RCC 7860 (cell line): Measurements from ENCODE around the gene RNF26.

Source experiments
- DNase-seq: peaks from one replicate; pipeline ENCODE4 v3.0.0-alpha.2; 2015; ENCODE audit warnings: low spot score
- FAIRE-seq: peaks from 2 replicates; lab custom pipeline; 2012; peaks lifted over from hg19 to GRCh38; lab: Jason Lieb, UNC

Gene RNF26

DNA sequence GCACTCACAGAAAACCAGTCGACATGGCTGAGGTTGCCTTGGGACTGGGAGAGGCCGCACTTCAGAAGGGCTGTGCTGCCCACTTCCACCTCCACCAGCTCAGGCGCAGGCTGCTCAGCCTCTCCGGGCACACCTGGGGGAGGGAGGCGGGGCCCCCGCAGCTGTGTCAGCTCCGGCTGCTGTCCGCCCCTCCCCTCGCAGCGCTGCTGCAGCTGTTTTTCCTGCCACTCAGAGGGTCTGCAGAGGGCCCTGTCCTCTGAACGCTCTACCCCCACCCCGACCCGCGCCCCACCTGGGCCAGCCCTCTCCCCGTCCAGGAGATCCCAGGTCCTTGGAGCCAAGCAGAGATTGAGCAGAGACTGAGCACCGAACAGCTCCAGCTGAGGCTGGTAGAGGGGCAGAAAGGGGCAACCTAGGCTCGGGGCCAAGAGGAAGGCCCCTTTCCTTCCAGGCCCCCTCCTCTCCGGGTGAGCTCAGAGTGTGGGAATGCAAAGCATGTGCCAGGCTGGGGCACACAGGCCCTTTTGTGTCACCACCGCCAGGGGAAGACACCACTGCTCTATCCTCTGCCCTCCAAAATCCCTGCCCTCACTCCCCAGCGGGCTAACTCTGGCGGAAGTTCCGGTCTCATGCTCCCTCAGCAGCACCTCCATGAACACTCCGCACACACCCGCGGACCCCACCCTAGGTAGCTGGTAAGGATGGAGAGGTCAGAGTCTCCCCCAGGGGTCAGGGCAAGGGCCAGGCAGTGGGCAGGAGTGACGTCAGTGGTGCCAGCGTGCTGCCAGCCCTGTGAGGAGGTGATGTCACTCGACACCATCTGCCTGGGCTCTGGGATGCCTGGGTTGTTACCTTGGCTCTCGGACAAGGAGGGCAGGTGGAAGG, 19.0 kb upstream of the RNF26 start:
- FAIRE-seq, result no peak

DNA sequence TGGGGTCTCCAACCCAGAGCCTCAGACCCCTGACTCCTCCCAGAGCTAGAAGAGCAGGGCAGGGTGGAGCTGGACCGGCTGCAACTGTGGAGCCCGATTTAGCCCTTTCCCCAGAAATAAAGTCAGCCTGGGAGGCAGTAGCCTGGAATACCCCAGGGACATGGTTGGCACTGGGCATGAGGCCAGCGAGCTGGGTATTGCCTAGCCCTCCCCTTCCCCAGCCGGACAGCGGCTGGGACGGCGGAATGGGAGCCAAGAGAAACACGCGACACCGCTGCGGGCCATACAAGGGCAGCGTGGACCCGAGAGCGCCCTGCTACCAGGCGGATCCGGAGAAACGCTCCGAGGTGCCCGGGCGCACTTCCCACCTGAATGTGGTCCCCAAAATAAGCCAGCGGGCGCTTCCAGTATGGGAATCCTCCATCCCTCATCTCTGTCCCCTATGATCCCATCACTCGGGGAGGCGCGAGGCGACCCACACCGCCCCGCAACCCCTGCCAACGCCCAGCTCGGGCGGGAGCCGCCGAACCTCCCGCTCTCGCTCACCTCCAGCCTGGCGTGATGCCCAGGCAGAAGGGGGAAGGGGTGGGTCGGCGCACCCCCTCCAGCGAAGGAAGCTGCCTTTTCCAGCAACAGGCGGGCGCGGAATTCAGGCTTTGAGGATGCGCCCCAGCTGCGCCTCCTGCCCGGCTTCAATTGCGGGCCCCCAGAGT, 18.2 kb upstream of the RNF26 start:
- no peak for FAIRE-seq
- DNase-seq, result no peak

More for the DNA sequence above, 19.0 kb upstream of the RNF26 start:
- peak; percentile 47 for DNase-seq

DNA sequence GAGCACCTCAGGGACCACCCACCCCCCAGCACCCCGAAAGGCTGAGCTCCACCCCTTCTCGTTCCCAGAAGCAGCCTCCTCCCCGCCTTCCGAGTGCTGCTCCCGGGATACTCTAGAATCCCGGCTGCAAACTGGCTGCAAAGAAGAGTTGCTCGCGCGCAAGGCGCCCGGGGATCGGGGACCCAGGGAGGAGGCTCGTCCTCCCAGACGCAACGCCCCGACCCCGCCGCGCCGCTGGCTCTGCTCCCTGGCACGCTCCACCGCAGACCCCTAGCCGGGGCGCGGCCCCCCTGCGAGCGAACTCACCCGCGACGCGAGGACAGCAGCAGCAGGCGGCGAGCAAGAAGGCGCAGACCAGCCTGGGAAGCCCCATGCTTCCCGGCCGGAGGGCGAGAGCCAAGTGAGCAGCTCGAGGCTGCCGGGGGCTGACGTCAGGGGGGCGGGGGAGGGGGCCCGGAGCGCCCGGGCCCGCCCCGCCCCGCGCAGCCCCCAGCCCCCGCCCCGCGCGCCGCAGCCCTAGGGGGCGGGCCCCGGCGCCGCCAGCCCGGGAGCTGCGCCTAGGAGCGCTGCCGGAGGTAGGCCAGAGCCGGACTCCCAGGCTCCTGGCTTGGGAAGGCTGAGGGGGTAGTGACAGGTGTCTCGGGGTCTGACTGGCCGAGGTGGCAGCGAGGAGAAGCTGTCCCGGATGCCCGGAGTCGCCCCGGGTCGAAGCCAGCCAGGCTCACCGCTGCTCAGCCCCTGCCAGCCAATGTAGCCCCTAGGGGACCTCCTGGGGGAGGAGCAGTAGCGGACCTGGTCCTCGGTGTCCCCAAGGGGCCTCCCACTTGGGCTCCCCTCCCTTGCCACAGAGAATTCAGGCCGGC, 17.4 kb upstream of the RNF26 start, which contains the start of gene MCAM:
MCAM (minus strand) TSS at position 402 of the 863 bp plus-strand sequence; CDS start at position 373, 29 bp downstream.
- FAIRE-seq (no peak), DNase-seq (no peak)

DNA sequence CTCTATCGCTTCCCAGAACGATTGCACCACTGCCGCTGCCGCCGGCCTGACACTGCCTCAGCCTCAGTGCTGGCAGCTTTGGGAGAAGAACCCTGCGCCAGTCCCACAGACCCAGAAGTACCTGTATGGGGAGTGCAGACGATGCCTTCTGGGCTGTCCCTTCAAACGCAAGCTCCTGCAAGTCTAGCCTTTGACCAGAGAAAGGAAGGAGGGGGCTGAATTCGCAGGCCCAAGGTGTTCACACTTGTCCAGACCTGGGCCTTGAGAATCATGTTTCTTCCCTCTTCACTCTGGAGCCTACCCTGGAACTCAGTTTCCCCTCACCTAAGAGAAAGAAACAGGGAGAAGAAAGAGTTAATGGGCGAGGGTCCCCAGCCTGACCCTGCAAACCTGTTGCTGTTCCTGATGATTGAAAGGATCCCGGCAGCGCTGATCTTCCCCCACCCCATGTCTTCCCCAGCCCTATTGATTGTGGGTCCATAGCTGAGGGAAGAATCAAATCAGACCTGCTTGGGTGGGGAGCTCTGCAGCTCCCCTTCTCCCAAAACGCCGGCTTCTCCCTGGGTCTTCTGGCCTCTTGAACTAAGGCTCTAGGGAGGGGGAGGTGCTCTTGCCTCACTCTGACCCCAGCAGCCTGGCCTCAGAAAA, 16.6 kb upstream of the RNF26 start:
- FAIRE-seq (no peak), DNase-seq (no peak)

DNA sequence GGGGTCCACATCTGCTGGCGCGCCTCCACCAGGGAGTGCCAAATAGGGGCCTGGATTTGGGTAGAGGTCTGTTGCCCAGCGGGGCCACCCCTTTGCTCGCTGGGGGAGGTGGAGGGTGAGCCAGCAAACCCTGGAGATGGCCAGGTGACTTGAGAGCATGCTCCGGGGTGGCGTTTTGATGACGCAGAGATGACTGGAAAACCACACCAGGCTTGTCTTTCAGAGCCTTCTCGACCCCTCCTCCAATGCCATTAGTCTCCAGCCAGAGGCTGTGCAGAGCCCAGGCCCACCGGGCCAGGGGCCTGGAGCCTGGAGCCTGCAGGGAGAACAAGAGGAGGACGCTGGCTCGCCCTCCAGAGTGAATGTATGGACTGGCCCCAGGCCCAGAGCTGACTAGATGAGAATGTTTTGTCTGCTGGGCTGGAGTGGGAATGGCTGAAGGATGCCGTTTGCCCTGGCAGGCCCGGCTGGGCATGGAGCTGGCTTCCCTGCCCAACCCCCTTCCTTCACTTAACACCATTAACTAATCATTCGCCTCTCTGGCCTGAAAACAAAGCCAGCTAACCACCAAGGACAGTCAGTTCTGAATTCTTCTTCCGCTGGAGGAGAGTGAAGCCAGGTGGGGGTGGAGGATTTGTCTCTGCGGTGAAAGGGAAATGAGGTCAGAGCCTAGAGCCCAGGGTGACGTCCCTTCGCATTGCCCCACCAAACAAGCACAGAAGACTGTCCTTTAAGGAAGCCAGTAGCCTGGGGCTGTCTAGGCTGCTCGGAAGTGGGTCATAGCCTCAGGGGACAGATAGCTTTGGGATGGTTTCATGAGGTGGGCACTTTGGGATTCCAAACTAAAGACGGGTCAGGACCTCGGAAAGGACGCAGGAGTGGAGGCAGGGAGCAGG, 15.8 kb upstream of the RNF26 start:
- DNase-seq, result peak; percentile 71
- FAIRE-seq, result no peak

DNA sequence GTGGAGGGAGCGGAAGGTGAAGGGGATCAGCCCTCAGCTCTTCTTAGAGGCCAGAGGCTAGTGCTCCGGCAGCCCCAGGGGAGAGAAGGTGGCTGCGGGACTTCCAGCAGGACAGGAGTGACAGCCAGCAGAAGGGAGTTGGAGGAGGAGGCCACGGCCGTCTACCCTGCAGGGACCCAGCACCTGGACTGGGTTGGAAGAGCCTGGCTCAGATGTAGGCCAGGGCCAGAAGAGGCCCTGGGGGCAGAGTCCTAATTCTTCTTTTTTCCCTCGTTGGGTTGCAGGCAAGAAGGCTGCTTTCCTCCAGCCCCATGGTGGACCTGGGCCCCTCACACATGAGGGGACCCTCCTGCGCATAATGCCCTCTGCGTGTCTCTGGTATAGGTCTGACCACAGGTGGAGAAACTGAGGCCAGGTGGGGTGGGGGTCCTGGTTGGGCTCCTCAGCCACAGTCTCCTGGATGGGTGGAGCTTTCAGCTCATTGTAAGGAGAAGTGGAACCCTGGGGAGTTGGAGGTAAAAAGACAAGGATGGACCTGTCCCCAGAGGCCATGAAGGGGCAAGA, 15.1 kb upstream of the RNF26 start:
- no peak for FAIRE-seq
- no peak for DNase-seq

DNA sequence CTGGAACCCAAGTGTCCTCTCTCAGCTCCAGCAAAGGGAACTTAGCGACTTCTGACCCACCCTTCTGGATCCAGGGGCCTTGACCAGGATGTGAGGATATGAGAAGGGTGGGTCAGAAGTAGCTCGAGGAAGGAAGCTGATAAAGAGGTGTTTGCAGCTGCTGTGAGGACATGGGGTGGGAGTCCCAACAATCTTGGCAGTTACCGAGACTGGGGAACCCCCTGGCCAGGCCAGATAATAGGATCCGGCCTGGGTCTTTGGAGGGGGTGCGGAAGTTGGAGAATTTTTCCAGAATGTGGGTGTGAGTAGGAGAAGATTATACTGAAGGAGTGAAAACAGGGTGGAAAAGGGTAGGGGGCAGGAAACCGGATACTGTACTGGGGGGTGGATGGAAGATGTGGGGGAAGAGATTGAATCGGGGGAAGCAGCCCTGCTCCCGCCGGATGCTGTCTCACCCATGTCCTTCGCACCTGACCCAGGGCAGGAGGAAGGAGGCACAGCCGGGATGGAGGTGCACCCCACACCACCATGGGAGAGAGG, 14.6 kb upstream of the RNF26 start:
- no peak for DNase-seq

DNA sequence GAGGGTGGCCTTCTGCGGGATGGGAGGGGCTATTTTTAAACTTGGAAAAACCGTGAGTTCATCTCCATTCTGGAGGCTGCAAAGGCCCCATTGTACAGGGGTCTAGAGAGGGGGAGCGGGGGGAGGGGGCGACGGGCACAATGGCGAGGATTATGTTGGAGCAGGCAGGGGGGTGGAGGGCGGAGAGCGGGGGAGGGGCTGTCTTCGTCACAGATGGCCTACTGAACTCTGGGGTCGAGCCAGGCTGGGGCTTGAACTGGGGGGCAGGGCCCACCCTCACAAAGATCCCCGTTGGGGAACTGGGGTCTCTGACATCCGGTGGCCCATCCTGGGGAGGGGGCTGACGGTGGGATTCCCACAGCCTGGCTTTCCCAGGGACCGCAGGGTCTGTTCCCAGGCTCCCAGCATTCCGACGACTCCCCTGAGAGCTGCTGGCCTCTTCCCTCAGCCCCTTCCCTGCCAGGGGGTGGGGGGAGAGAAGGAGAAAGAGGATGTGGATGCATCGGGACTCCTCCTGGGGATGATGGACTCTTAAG, 14.0 kb upstream of the RNF26 start:
- FAIRE-seq, result no peak

More for the DNA sequence above, 14.6 kb upstream of the RNF26 start:
- no peak for FAIRE-seq

DNA sequence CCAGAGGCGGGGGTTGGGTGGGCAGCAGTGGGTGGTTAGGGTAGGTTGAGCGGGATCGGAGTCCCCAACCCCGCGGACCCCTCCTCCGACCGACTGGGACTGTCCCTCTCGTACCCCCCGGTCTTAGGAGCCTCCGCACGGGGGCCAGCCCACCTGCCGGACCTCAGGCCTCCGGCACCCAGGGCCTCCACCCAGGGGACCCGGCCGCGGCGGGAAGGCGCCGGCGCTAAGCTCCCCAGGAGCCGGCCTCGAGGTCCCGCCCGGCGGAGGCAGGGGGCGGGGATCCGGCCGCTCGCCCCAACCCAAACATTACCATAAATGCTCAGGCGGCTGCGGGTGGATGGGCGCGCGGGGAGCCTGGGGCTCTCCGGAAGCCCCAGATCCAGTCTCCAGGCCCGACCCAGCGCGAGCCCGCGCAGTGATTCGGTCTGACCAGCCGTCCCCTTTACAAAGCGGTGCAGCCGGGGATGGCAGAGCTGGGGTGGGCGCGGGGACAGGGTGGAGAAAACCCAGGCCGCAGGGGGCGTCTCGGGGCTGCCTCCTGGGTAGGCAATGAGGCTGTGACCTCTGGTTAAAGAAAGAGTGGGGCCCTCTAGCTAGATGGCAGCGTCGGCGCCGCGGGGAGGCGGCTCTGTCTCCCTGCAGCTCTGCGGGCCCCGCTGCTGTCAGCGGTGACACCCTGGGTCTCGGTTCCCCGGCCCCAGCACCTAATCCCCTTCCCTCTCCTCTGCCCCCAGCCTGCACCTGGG, 13.4 kb upstream of the RNF26 start:
- DNase-seq (no peak), FAIRE-seq (no peak)

More for the DNA sequence above, 14.0 kb upstream of the RNF26 start:
- DNase-seq, result no peak

DNA sequence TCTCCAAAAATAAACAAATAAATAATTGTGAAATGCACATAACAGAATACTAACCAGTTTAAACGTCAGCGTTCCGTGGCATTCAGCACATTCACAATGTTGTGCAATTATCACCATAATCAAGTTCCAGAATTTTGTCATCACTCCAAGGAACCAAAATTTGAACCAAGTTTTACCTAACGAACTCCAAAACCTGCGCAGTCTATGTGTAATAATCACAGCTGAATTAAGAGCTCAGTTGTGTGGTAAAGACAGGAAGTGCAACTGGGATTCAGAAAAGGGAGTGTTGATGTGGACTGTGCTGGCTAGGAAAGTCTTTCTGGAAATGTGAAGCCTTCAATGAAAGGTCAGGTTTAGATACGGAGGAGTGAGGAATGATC, 12.0 kb upstream of the RNF26 start:
- FAIRE-seq (no peak), DNase-seq (no peak)

DNA sequence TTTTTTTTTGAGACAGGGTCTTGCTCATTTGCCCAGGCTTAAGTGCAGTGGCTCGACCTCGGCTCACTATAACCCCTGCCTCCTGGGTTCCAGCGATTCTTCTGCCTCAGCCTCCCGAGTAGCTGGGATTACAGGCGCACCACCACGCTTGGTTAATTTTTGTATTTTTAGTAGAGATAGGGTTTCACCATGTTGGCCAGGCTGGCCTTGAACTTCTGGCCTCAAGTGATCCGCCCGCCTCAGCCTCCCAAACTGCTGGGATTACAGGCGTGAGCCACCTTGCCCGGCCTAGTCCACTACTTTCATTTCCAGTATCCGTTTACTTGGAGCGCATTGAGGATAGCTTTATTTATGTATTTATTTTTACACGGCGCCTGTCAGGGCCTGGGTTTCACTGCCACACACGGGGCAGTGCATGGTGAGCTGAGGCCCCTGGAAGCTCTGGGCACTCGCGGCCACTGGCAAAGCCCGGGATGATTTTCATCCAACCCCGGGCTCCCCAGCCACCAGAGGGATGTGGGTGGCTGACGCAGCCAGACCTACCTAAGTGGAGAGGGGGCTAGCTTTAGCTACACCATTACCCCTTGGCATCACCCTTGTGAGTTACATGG, 11.3 kb upstream of the RNF26 start:
- no peak for FAIRE-seq

DNA sequence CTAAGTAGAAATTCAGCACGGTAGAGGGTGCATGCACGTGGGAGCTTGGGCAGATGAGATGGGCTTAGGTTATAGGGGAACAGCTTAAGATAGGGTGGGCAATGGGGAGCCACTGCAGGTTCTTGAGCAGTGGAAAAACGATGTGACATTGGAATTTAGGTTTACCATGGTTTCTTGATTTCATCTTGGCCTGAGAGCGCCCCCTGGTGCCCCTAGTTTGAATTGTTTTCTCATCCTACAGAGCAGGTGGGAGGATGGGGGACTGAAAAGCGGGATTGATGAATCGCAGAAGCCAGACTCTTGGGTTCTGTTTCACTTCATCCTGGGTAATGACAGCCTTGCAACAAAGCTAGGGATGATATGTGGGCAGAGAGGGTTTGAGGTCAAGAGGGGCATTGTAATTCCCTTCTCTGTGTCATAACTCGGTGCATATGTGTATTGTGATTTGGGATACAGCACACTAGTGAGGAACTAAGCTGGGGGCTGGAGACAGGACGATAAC, 10.7 kb upstream of the RNF26 start:
- peak; percentile 28 for DNase-seq
- no peak for FAIRE-seq

More for the DNA sequence above, 11.3 kb upstream of the RNF26 start:
- no peak for DNase-seq

DNA sequence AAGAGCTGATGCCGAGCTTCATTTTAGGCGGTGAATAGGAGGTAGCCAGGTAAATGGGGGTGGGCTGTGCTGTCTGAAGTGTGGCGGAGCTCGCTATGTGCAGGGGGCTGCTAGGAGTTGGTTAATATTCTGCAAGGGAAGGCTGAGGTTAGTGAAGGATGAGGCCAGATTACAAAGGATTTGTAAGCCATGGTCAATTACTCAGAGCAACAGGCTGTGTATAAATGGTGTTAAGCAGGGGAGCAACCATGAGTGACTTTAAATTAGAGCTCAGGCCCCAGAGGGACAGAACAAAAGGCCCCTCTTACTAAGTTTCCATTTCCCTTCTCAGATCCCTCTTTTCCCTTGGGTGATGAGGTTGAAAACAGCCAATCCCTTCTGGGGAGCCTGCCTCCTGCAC, 10.1 kb upstream of the RNF26 start:
- FAIRE-seq, result no peak
- DNase-seq, result no peak

DNA sequence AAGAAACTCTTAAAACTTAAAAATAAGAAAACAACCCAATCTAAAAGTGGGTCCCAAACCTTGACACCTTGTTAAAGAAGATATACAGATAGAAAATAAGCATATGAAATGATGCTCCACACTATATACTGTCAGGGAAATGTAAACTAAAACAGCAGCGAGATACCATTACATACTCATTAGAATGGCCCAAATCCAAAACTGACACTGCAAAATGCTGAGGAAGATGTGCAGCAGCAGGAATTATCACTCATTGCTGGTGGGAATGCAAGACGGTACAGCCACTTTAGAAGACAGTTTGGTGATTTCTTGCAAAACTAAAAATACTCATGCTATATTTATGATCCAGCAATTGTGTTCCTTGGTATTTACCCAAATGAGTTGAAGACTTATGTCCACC, 5.0 kb upstream of the RNF26 start:
- no peak for FAIRE-seq
- DNase-seq, result no peak

DNA sequence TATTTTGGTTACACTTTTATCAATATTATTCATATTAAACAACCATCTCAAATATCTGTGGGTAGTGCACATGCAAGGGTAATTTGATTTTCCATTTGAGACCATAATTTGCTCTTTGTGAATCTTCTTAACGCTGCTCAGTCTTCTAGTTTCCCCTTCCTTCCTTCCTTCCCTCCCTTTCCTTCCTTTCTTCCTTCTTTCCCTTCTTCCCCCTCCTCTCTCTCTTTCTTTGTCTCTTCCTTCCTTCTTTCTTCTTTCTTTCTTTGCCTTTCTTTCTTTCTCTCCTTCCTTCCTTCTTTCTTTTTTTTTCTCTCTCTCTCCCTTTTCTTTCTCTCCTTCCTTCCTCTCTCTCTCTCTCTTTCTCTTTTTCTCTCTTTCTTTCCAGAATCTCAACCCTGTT, 4.1 kb upstream of the RNF26 start:
- DNase-seq, result no peak
- FAIRE-seq, result no peak

DNA sequence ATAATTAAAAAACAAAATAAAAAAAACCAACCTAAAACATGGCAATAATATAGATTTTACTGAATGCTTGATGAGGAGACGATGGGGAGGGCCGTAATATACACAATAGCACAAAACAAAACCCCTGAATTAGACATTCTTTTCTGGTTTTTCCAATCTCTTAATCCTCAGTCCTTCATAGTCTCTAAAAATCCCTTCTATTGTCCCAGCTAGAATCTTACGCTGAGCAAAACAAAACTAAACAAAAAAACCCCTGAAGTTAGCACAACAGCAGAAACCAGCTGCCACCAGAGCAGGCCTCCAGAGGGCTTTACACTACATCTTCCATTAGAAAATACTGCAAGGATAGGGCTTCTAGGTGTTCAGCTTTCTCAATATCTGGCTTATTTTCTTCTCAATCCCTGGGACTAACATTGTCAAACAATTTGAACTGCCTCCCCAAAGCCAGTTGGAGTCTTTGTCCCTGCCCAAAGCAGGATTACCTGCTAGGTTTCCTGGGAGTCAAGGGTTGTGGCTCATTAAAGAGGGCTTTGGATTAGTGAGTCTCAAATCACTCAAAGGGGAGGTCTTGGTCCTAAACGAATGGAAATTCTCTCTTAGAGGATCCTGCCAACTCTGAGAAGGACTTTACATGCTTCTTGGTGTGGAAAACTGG, 2.1 kb upstream of the RNF26 start:
- DNase-seq (no peak), FAIRE-seq (no peak)
